HL-60 (cell line): ENCODE data around the gene PAMR1.

Experiments used
- GABPA ChIP-seq: IDR thresholded peaks from 2 replicates; pipeline ENCODE4 v1.6.1; 2012; ENCODE audit warnings: low read depth
- POLR2AphosphoS5 ChIP-seq: IDR thresholded peaks from 2 replicates; pipeline ENCODE4 v1.6.1; 2012; ENCODE audit warnings: low read depth
- SPI1 ChIP-seq: IDR thresholded peaks from 2 replicates; pipeline ENCODE4 v1.6.1; 2012; ENCODE audit warnings: low read depth, mild to moderate bottlenecking, borderline replicate concordance
- TF ChIP-seq, protein P1 (sequence below): IDR thresholded peaks from one replicate; pipeline ENCODE4 v1.5.1; 2011; ENCODE audit warnings: low read length, control low read depth, inconsistent platforms; ENCODE audit not compliant: insufficient read depth
- TF ChIP-seq, protein P2 (sequence below): IDR thresholded peaks from 2 replicates; pipeline ENCODE4 v1.6.1; 2012; ENCODE audit warnings: low read depth; ENCODE audit not compliant: insufficient replicate concordance

DNA sequence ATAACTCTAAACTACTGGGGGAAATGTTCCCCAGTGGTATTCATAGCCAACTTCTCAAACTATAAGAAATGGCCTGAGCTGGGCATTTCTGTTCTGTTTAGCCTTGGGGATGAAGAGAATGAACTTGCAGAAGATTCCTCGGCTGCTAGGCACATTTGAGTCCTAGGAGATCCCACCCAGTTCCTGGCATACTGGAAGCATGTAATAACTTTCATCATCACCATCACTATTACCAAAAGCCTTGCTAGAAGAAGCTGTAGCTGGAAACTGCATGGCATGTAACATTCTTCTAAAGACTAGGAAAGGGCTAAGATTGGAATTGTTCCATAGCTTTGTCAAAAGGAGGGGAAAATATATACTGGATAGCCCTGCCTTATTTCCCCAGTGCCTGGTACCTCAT, 65.9 kb downstream of the PAMR1 start:
- TF ChIP-seq, protein P1, sequence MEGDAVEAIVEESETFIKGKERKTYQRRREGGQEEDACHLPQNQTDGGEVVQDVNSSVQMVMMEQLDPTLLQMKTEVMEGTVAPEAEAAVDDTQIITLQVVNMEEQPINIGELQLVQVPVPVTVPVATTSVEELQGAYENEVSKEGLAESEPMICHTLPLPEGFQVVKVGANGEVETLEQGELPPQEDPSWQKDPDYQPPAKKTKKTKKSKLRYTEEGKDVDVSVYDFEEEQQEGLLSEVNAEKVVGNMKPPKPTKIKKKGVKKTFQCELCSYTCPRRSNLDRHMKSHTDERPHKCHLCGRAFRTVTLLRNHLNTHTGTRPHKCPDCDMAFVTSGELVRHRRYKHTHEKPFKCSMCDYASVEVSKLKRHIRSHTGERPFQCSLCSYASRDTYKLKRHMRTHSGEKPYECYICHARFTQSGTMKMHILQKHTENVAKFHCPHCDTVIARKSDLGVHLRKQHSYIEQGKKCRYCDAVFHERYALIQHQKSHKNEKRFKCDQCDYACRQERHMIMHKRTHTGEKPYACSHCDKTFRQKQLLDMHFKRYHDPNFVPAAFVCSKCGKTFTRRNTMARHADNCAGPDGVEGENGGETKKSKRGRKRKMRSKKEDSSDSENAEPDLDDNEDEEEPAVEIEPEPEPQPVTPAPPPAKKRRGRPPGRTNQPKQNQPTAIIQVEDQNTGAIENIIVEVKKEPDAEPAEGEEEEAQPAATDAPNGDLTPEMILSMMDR, result no peak
- TF ChIP-seq POLR2AphosphoS5 (no peak), GABPA (no peak), SPI1 (no peak)
- TF ChIP-seq, protein P2, sequence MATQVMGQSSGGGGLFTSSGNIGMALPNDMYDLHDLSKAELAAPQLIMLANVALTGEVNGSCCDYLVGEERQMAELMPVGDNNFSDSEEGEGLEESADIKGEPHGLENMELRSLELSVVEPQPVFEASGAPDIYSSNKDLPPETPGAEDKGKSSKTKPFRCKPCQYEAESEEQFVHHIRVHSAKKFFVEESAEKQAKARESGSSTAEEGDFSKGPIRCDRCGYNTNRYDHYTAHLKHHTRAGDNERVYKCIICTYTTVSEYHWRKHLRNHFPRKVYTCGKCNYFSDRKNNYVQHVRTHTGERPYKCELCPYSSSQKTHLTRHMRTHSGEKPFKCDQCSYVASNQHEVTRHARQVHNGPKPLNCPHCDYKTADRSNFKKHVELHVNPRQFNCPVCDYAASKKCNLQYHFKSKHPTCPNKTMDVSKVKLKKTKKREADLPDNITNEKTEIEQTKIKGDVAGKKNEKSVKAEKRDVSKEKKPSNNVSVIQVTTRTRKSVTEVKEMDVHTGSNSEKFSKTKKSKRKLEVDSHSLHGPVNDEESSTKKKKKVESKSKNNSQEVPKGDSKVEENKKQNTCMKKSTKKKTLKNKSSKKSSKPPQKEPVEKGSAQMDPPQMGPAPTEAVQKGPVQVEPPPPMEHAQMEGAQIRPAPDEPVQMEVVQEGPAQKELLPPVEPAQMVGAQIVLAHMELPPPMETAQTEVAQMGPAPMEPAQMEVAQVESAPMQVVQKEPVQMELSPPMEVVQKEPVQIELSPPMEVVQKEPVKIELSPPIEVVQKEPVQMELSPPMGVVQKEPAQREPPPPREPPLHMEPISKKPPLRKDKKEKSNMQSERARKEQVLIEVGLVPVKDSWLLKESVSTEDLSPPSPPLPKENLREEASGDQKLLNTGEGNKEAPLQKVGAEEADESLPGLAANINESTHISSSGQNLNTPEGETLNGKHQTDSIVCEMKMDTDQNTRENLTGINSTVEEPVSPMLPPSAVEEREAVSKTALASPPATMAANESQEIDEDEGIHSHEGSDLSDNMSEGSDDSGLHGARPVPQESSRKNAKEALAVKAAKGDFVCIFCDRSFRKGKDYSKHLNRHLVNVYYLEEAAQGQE, result no peak
